ENCODE data around the gene MYRF. TPM values are rescaled to one million over a fixed set of nuclear protein-coding genes. Genes with fewer than 3 reads are reported as not detected.

Gene MYRF
- total RNA-seq, 1 experiment from 2014 or later, result 91.4 TPM

- no peaks in the 10 kb centered on the region for H3K4me1 Mint-ChIP-seq (ENCODE audit: low read depth, unreplicated experiment)
- H3K36me3 Mint-ChIP-seq (ENCODE audit: insufficient read depth, unreplicated experiment), result peaks cover 22% of the 10 kb centered on the region
- BruUV-seq (replicated peaks), result no TSS peak
- intact Hi-C loops (cut with micrococcal nuclease; ENCODE audit: unreplicated experiment), result no loop called here
- H3K4me3 Mint-ChIP-seq (ENCODE audit: low read depth, unreplicated experiment), result no peak overlapping the region
- no peak for TF ChIP-seq CTCF (IDR thresholded peaks at IDR 0.05; ENCODE audit: unreplicated experiment)
- H3K9me3 Mint-ChIP-seq (ENCODE audit: low read depth, unreplicated experiment), result no peaks in the 10 kb centered on the region
- H3K27ac Mint-ChIP-seq (ENCODE audit: unreplicated experiment), result no peak overlapping the region
- CTCF ChIA-PET, result no interaction called here
- H3K27me3 Mint-ChIP-seq (ENCODE audit: unreplicated experiment), result no peaks in the 10 kb centered on the region
- DNase-seq, result no peak
These were observed 54.3 kb downstream of the MYRF start for GRCh38 chr11:61806785-61807184.

DNA sequence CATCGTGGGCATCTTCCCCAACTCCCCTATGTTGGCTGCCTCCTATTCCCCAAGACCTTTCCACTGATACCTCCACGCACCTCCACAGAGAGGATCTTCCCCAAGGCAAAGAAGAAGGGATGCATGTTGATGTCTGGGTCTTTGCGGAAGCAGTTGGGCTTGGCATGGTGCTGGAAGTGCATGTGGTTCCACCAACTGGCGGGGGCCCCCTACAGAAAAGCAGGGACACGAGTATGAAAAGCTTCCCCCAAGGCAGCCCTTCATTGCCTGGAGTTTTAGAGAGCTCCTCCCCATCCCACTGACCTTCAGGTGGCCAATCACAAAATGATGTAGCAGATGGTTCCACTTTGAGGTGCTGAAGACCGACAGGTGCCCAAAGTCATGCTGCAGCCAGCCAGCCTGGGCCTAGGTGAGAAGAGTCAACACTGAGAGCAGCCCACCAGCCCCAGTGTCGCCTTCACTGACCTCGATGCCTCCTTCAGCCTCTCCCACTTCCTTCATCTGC is 58.3 kb downstream of the MYRF start:
- BruUV-seq (replicated peaks), result no TSS peak
- no peak for TF ChIP-seq CTCF (IDR thresholded peaks at IDR 0.05; ENCODE audit: unreplicated experiment)
- H3K4me3 Mint-ChIP-seq (ENCODE audit: low read depth, unreplicated experiment), result no peak overlapping the region
- no peaks in the 10 kb centered on the region for H3K27me3 Mint-ChIP-seq (ENCODE audit: unreplicated experiment)
- H3K36me3 Mint-ChIP-seq (ENCODE audit: insufficient read depth, unreplicated experiment), result peaks cover 43% of the 10 kb centered on the region
- H3K9me3 Mint-ChIP-seq (ENCODE audit: low read depth, unreplicated experiment), result peaks cover 2% of the 10 kb centered on the region
- no peak for DNase-seq
- H3K4me1 Mint-ChIP-seq (ENCODE audit: low read depth, unreplicated experiment), result peaks cover 8% of the 10 kb centered on the region
- CTCF ChIA-PET, result no interaction called here
- intact Hi-C loops (cut with micrococcal nuclease; ENCODE audit: unreplicated experiment), result no loop called here
- H3K27ac Mint-ChIP-seq (ENCODE audit: unreplicated experiment), result no peak overlapping the region

DNA sequence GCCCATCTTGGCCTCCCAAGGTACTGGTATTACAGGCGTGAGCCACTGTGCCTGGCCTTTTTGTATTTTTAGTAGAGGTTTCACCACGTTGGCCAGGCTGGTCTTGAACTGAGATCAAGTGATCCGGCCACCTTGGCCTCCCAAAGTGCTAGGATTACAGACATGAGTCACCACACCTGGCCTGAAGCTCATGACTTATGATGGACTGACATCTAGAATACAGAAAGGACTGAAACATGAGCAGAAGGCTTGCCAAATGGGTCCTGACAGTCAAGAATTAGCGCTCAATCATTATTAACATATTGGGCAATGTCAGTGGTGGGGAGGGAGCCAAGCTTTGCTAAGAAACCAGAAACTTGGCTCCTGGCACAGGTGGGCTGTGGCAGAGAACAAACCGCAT is 59.4 kb downstream of the MYRF start:
- Mint-ChIP-seq H3K27me3 (ENCODE audit: unreplicated experiment) (no peaks in the 10 kb centered on the region), H3K4me3 (ENCODE audit: low read depth, unreplicated experiment) (no peak overlapping the region), H3K36me3 (ENCODE audit: insufficient read depth, unreplicated experiment) (peaks cover 54% of the 10 kb centered on the region), H3K4me1 (ENCODE audit: low read depth, unreplicated experiment) (peaks cover 8% of the 10 kb centered on the region), H3K9me3 (ENCODE audit: low read depth, unreplicated experiment) (peaks cover 2% of the 10 kb centered on the region), H3K27ac (ENCODE audit: unreplicated experiment) (no peak overlapping the region)
- no peak for DNase-seq
- intact Hi-C loops (cut with micrococcal nuclease; ENCODE audit: unreplicated experiment), result no loop called here
- no TSS peak for BruUV-seq (replicated peaks)
- CTCF ChIA-PET, result interaction anchor here (1.0 kb wide), 1 partner anchor 270 kb away, joined by 3 read pairs; no protein-coding TSS in a partner anchor
- no peak for TF ChIP-seq CTCF (IDR thresholded peaks at IDR 0.05; ENCODE audit: unreplicated experiment)

GRCh38 chr11:61812736-61813411 is 60.4 kb downstream of the MYRF start:
- CTCF ChIA-PET, result no interaction called here

More at GRCh38 chr11:61812736-61813411, 60.4 kb downstream of the MYRF start:
- peaks cover 2% of the 10 kb centered on the region for H3K9me3 Mint-ChIP-seq (ENCODE audit: low read depth, unreplicated experiment)
- H3K4me1 Mint-ChIP-seq (ENCODE audit: low read depth, unreplicated experiment), result peaks cover 8% of the 10 kb centered on the region
- DNase-seq, result no peak
- BruUV-seq (replicated peaks), result no TSS peak
- H3K27me3 Mint-ChIP-seq (ENCODE audit: unreplicated experiment), result no peaks in the 10 kb centered on the region
- intact Hi-C loops (cut with micrococcal nuclease; ENCODE audit: unreplicated experiment), result no loop called here
- peaks cover 53% of the 10 kb centered on the region for H3K36me3 Mint-ChIP-seq (ENCODE audit: insufficient read depth, unreplicated experiment)
- no peak overlapping the region for H3K27ac Mint-ChIP-seq (ENCODE audit: unreplicated experiment)
- no peak overlapping the region for H3K4me3 Mint-ChIP-seq (ENCODE audit: low read depth, unreplicated experiment)
- TF ChIP-seq CTCF (IDR thresholded peaks at IDR 0.05; ENCODE audit: unreplicated experiment), result no peak
